ENCODE data around the gene CFAP221.
"Not testable (repeated sequence)": the region's sequence is repeated elsewhere in the genome, so short reads cannot be mapped to it uniquely, and the experiment has no call there.

GRCh38 chr2:119614140-119614539 lies 69.9 kb downstream of the CFAP221 start:
- TF ChIP-seq CTCF, EP300 (IDR thresholded peaks at IDR 0.05): not testable (repeated sequence)

All from sigmoid colon (tissue), 4 donors.